ENCODE data around the gene DCAF5. TPM values are rescaled to one million over a fixed set of nuclear protein-coding genes. Genes with fewer than 3 reads are reported as not detected.
"Not testable (repeated sequence)": the region's sequence is repeated elsewhere in the genome, so short reads cannot be mapped to it uniquely, and the experiment has no call there.

The DCAF5 gene
- total RNA-seq, 3 donors from 2014 or later: 40.4 to 45.0 (median 43.3) TPM

GRCh38 chr14:69079188-69079742 lies 73.7 kb downstream of the DCAF5 start:
- no peaks in the 10 kb centered on the region for H3K4me1 ChIP-seq
- H3K36me3 ChIP-seq: no peaks in the 10 kb centered on the region
- H3K4me3 ChIP-seq: no peak overlapping the region
- H3K27me3 ChIP-seq: no peaks in the 10 kb centered on the region
- TF ChIP-seq CTCF (IDR thresholded peaks at IDR 0.05) (no peak), POLR2AphosphoS5 (IDR thresholded peaks at IDR 0.05) (no peak), POLR2A (IDR thresholded peaks at IDR 0.05) (no peak)
- intact Hi-C loops (cut with DNase I; ENCODE audit: low total_unique reads): loop anchor here (10.0 kb wide), 1 partner anchor 634 kb away; no protein-coding TSS in a partner anchor
- DNase-seq (ENCODE audit: low spot score in 2 of 2): peak in 1 of 2 donors; percentile 44
- no peaks in the 10 kb centered on the region for H3K9me3 ChIP-seq
- H3K27ac ChIP-seq: peak overlapping the region; percentile 72 to 78

GRCh38 chr14:69077841-69078240 lies 75.1 kb downstream of the DCAF5 start:
- DNase-seq (ENCODE audit: low spot score in 2 of 2): no peak
- intact Hi-C loops (cut with DNase I; ENCODE audit: low total_unique reads): loop anchor here (10.0 kb wide), 1 partner anchor 633 kb away; no protein-coding TSS in a partner anchor
- Histone ChIP-seq H3K36me3 (no peaks in the 10 kb centered on the region), H3K4me3 (no peak overlapping the region), H3K9me3 (no peaks in the 10 kb centered on the region), H3K27ac (peak overlapping the region; percentile 72 to 78), H3K27me3 (no peaks in the 10 kb centered on the region), H3K4me1 (no peaks in the 10 kb centered on the region)
- TF ChIP-seq POLR2AphosphoS5 (IDR thresholded peaks at IDR 0.05): no peak
- TF ChIP-seq CTCF (IDR thresholded peaks at IDR 0.05): no peak
- no peak for TF ChIP-seq POLR2A (IDR thresholded peaks at IDR 0.05)

GRCh38 chr14:69077185-69077584 lies 75.7 kb downstream of the DCAF5 start:
- H3K27ac ChIP-seq: peak overlapping the region in 1 of 2 donors; percentile 78
- intact Hi-C loops (cut with DNase I; ENCODE audit: low total_unique reads): loop anchor here (10.0 kb wide), 1 partner anchor 632 kb away; no protein-coding TSS in a partner anchor
- not testable (repeated sequence) for H3K27me3 ChIP-seq; H3K36me3 ChIP-seq; H3K4me1 ChIP-seq; H3K9me3 ChIP-seq; DNase-seq (ENCODE audit: low spot score in 2 of 2); H3K4me3 ChIP-seq

- Histone ChIP-seq H3K4me3 (no peak overlapping the region), H3K9me3 (no peaks in the 10 kb centered on the region), H3K36me3 (no peaks in the 10 kb centered on the region), H3K27ac (no peak overlapping the region), H3K27me3 (no peaks in the 10 kb centered on the region), H3K4me1 (no peaks in the 10 kb centered on the region)
- DNase-seq (ENCODE audit: low spot score in 2 of 2): no peak
- intact Hi-C loops (cut with DNase I; ENCODE audit: low total_unique reads): loop anchor here (10.0 kb wide), 1 partner anchor 632 kb away; no protein-coding TSS in a partner anchor
- no peak for TF ChIP-seq POLR2A (IDR thresholded peaks at IDR 0.05)
- no peak for TF ChIP-seq CTCF (IDR thresholded peaks at IDR 0.05)
- TF ChIP-seq POLR2AphosphoS5 (IDR thresholded peaks at IDR 0.05): no peak
These were observed 76.6 kb downstream of the DCAF5 start for GRCh38 chr14:69076341-69076740.

- H3K9me3 ChIP-seq: no peaks in the 10 kb centered on the region
- TF ChIP-seq POLR2AphosphoS5 (IDR thresholded peaks at IDR 0.05): no peak
- no peak for TF ChIP-seq CTCF (IDR thresholded peaks at IDR 0.05)
- TF ChIP-seq POLR2A (IDR thresholded peaks at IDR 0.05): no peak
- H3K36me3 ChIP-seq: no peaks in the 10 kb centered on the region
- peak overlapping the region in 1 of 2 donors; percentile 14 for H3K27ac ChIP-seq
- no peaks in the 10 kb centered on the region for H3K4me1 ChIP-seq
- no peak for DNase-seq (ENCODE audit: low spot score in 2 of 2)
- no peak overlapping the region for H3K4me3 ChIP-seq
- intact Hi-C loops (cut with DNase I; ENCODE audit: low total_unique reads): loop anchor here (10.0 kb wide), 1 partner anchor 629 kb away; no protein-coding TSS in a partner anchor
- H3K27me3 ChIP-seq: no peaks in the 10 kb centered on the region
These were observed 79.0 kb downstream of the DCAF5 start for GRCh38 chr14:69073915-69074314.
